Caco-2 (cell line): Measurements from ENCODE around the gene FZD8. TPM values are rescaled to one million over a fixed set of nuclear protein-coding genes. Genes with fewer than 3 reads are reported as not detected.
"Not testable (repeated sequence)": the region's sequence is repeated elsewhere in the genome, so short reads cannot be mapped to it uniquely, and the experiment has no call there.

Experiments
- Bru-seq: library from RNA; stranded (reverse); fragments of 400-500 nt; gene quantifications from one replicate; lab custom pipeline; 2021; lab: Mats Ljungman, UMichigan
- BruChase-seq, 2 experiments: library from RNA; stranded (reverse); fragments of 400-500 nt; gene quantifications; one replicate each; lab custom pipeline; 2021; lab: Mats Ljungman, UMichigan
- BruUV-seq: library from RNA; stranded (reverse); fragments of 400-500 nt; replicated peaks from 2 replicates; lab custom pipeline; 2021; lab: Mats Ljungman, UMichigan
- CTCF ChIA-PET: fragments of 300-600 bp; sonication (Branson Sonifier 250); formaldehyde crosslinking; loops from one replicate; lab custom pipeline; 2022; ENCODE audit warnings: antibody characterized with exemption; lab: Charles Lee
- POLR2A ChIA-PET: fragments of 300-600 bp; sonication (Branson Sonifier 250); formaldehyde crosslinking; loops from one replicate; lab custom pipeline; 2022; ENCODE audit warnings: antibody characterized with exemption; lab: Charles Lee
- DNase-seq, 2 experiments: peaks; one replicate each; pipeline versions ENCODE4 v3.0.0 to v3.0.0-alpha.2; 2020 to 2022
- H3K27me3 ChIP-seq: replicated peaks from 2 replicates; pipeline ENCODE4 v1.6.0; 2011; ENCODE audit warnings: low read length; ENCODE audit not compliant: control insufficient read depth, insufficient read depth
- H3K36me3 ChIP-seq: 2 replicates; pipeline ENCODE4 v1.5.1; 2011; ENCODE audit warnings: low read length; ENCODE audit not compliant: control insufficient read depth, insufficient read depth
- H3K4me1 ChIP-seq: fragments of 250-450 bp; sonication (Bioruptor Pico); 2 replicates; pipeline ENCODE4 v1.5.1; 2020; ENCODE audit warnings: mild to moderate bottlenecking
- H3K4me3 ChIP-seq: 2 replicates; pipeline ENCODE4 v1.5.1; 2011; ENCODE audit warnings: low read depth, mild to moderate bottlenecking, control low read depth, low read length
- H3K9me3 ChIP-seq: fragments of 250-450 bp; sonication (Bioruptor Pico); 2 replicates; pipeline ENCODE4 v1.5.1; 2020; ENCODE audit warnings: mild to moderate bottlenecking, moderate library complexity
- H3K27ac Mint-ChIP-seq: one replicate; pipeline ENCODE4 v1.8.0; 2022; ENCODE audit warnings: mixed read lengths; ENCODE audit not compliant: unreplicated experiment
- H3K27me3 Mint-ChIP-seq: one replicate; pipeline ENCODE4 v1.8.0; 2022; ENCODE audit warnings: mixed read lengths; ENCODE audit not compliant: insufficient read depth, unreplicated experiment
- H3K36me3 Mint-ChIP-seq: one replicate; pipeline ENCODE4 v1.8.0; 2022; ENCODE audit warnings: mild to moderate bottlenecking, mixed read lengths; ENCODE audit not compliant: insufficient read depth, unreplicated experiment
- H3K4me1 Mint-ChIP-seq: one replicate; pipeline ENCODE4 v1.8.0; 2022; ENCODE audit warnings: low read depth, mixed read lengths; ENCODE audit not compliant: unreplicated experiment
- H3K4me3 Mint-ChIP-seq: one replicate; pipeline ENCODE4 v1.8.0; 2022; ENCODE audit warnings: mild to moderate bottlenecking, moderate library complexity, mixed read lengths; ENCODE audit not compliant: unreplicated experiment
- H3K9me3 Mint-ChIP-seq: one replicate; pipeline ENCODE4 v1.8.0; 2022; ENCODE audit warnings: mixed read lengths; ENCODE audit not compliant: unreplicated experiment
- CTCF ChIP-seq, 2 experiments: fragments of 200-600 bp in 1 of 2; IDR thresholded peaks; 1 replicate in 1 of 2; 2 replicates in 1 of 2; pipeline versions ENCODE4 v1.5.1 to v1.8.0; 2011 to 2022; ENCODE audit warnings: antibody characterized with exemption in 1 of 2, control low read depth in 1 of 2, inconsistent platforms in 1 of 2, low read depth in 1 of 2, low read length in 1 of 2, mild to moderate bottlenecking in 1 of 2, moderate library complexity in 1 of 2; ENCODE audit not compliant: insufficient read depth in 1 of 2, severe bottlenecking in 1 of 2, unreplicated experiment in 1 of 2
- intact Hi-C: fragments of 100-400 bp; cut with micrococcal nuclease; formaldehyde crosslinking; loops from one replicate; pipeline ENCODE4 v1.10.0; 2022; ENCODE audit not compliant: unreplicated experiment
- long read RNA-seq: library from polyadenylated mRNA; stranded (forward); transcript quantifications from one replicate; pipeline ENCODE4 v2.0.0, GENCODE V29; 2022
- total RNA-seq: library from RNA; stranded (reverse); gene quantifications from 2 replicates; pipeline ENCODE4 v1.2.3, GENCODE V29; 2022

FZD8 gene
- total RNA-seq: 2.4 and 3.4 TPM in 2 replicates
- percentile 37 among the genes with signal in this experiment for Bru-seq, nascent RNA
- BruChase-seq, experiment 1, labeled RNA remaining after a 2-hour chase: percentile 48 among the genes with signal in this experiment
- percentile 35 among the genes with signal in this experiment for BruChase-seq, experiment 2, labeled RNA remaining after a 6-hour chase
- long read RNA-seq: 0 reads

- ChIA-PET CTCF (no interaction called here), POLR2A (no interaction called here)
- no peak within 1 kb of the TSS for H3K27ac Mint-ChIP-seq
- H3K36me3 Mint-ChIP-seq: peaks cover 11% of the 10 kb centered on the region
- no peaks in the 10 kb centered on the region for H3K9me3 Mint-ChIP-seq
- Histone ChIP-seq H3K4me3 (peak within 1 kb of the TSS; percentile 76), H3K36me3 (no peaks in the 10 kb centered on the region), H3K4me1 (peaks cover 3% of the 10 kb centered on the region; the same call in 1 of the 2 replicates), H3K27me3 (peaks cover 4% of the 10 kb centered on the region), H3K9me3 (no peaks in the 10 kb centered on the region)
- no TSS peak for BruUV-seq
- intact Hi-C loops: loop anchor here (1.0 kb wide), 2 partner anchors 43 to 123 kb away; no protein-coding TSS in a partner anchor
- peaks cover 17% of the 10 kb centered on the region for H3K27me3 Mint-ChIP-seq
- peak in 1 of 2 experiments; percentile 37 for TF ChIP-seq CTCF (IDR thresholded peaks at IDR 0.05; ENCODE audit: insufficient read depth in 1 of 2, low read depth in 1 of 2, low read length in 1 of 2, severe bottlenecking in 1 of 2, unreplicated experiment in 1 of 2)
- peak; percentile 94 to 96 for DNase-seq
- H3K4me1 Mint-ChIP-seq: no peaks in the 10 kb centered on the region
- peak within 1 kb of the TSS; percentile 89 for H3K4me3 Mint-ChIP-seq
These were observed at the start of gene FZD8 for GRCh38 chr10:35642035-35642792. Gene FZD8 (minus strand): TSS chr10:35642296. CDS start chr10:35641429, 867 bp downstream.

GRCh38 chr10:35691522-35692236 lies 49.6 kb upstream of the FZD8 start:
- H3K4me1 Mint-ChIP-seq: no peaks in the 10 kb centered on the region
- no peak for DNase-seq
- no TSS peak for BruUV-seq
- H3K4me3 Mint-ChIP-seq: no peak overlapping the region
- POLR2A ChIA-PET: no interaction called here
- Histone ChIP-seq H3K4me1 (0 out of 2 replicates have a peak, but pooled peaks cover under 1% of the 10 kb centered on the region), H3K27me3 (no peaks in the 10 kb centered on the region; the same call in none of the 2 replicates), H3K36me3 (no peaks in the 10 kb centered on the region), H3K9me3 (0 out of 2 replicates have a peak, but pooled peaks cover 3% of the 10 kb centered on the region), H3K4me3 (no peak overlapping the region)
- CTCF ChIA-PET: no interaction called here
- no peaks in the 10 kb centered on the region for H3K36me3 Mint-ChIP-seq
- no peak overlapping the region for H3K27ac Mint-ChIP-seq
- H3K27me3 Mint-ChIP-seq: peaks cover 10% of the 10 kb centered on the region
- no peak for TF ChIP-seq CTCF (IDR thresholded peaks at IDR 0.05; ENCODE audit: insufficient read depth in 1 of 2, low read depth in 1 of 2, low read length in 1 of 2, severe bottlenecking in 1 of 2, unreplicated experiment in 1 of 2)
- intact Hi-C loops: no loop called here
- no peaks in the 10 kb centered on the region for H3K9me3 Mint-ChIP-seq

GRCh38 chr10:35690534-35690933 lies 48.4 kb upstream of the FZD8 start:
- Histone ChIP-seq H3K27me3 (no peaks in the 10 kb centered on the region; the same call in none of the 2 replicates), H3K36me3 (no peaks in the 10 kb centered on the region), H3K4me3 (no peak overlapping the region), H3K4me1 (peaks cover 8% of the 10 kb centered on the region), H3K9me3 (0 out of 2 replicates have a peak, but pooled peaks cover 3% of the 10 kb centered on the region)
- intact Hi-C loops: no loop called here
- CTCF ChIA-PET: interaction anchor here (0.6 kb wide), 1 partner anchor 93 kb away, joined by 3 read pairs; no protein-coding TSS in a partner anchor
- H3K36me3 Mint-ChIP-seq: no peaks in the 10 kb centered on the region
- H3K27ac Mint-ChIP-seq: no peak overlapping the region
- DNase-seq: no peak
- H3K27me3 Mint-ChIP-seq: peaks cover 10% of the 10 kb centered on the region
- no TSS peak for BruUV-seq
- H3K9me3 Mint-ChIP-seq: no peaks in the 10 kb centered on the region
- no peaks in the 10 kb centered on the region for H3K4me1 Mint-ChIP-seq
- TF ChIP-seq CTCF (IDR thresholded peaks at IDR 0.05; ENCODE audit: insufficient read depth in 1 of 2, low read depth in 1 of 2, low read length in 1 of 2, severe bottlenecking in 1 of 2, unreplicated experiment in 1 of 2): no peak
- H3K4me3 Mint-ChIP-seq: no peak overlapping the region
- POLR2A ChIA-PET: no interaction called here

GRCh38 chr10:35685858-35686257 lies 43.8 kb upstream of the FZD8 start:
- H3K9me3 Mint-ChIP-seq, BruUV-seq, H3K27me3 Mint-ChIP-seq, H3K27ac Mint-ChIP-seq, DNase-seq, H3K36me3 Mint-ChIP-seq, H3K36me3 ChIP-seq, POLR2A ChIA-PET, H3K4me3 ChIP-seq, H3K9me3 ChIP-seq, H3K4me3 Mint-ChIP-seq, H3K4me1 Mint-ChIP-seq, H3K27me3 ChIP-seq: not testable (repeated sequence)
- intact Hi-C loops: loop anchor here (1.0 to 2.0 kb wide), 5 partner anchors 32 to 247 kb away; partner anchors contain the start of gene FZD8
- H3K4me1 ChIP-seq: peaks cover 20% of the 10 kb centered on the region
- CTCF ChIA-PET: interaction anchor here (1.4 to 1.5 kb wide), 2 partner anchors 45 to 95 kb away, joined by 3 to 5 read pairs; no protein-coding TSS in a partner anchor
